ENCODE data around the gene FAM193A.
"Not testable (repeated sequence)": the region's sequence is repeated elsewhere in the genome, so short reads cannot be mapped to it uniquely, and the experiment has no call there.

FAM193A gene

DNA sequence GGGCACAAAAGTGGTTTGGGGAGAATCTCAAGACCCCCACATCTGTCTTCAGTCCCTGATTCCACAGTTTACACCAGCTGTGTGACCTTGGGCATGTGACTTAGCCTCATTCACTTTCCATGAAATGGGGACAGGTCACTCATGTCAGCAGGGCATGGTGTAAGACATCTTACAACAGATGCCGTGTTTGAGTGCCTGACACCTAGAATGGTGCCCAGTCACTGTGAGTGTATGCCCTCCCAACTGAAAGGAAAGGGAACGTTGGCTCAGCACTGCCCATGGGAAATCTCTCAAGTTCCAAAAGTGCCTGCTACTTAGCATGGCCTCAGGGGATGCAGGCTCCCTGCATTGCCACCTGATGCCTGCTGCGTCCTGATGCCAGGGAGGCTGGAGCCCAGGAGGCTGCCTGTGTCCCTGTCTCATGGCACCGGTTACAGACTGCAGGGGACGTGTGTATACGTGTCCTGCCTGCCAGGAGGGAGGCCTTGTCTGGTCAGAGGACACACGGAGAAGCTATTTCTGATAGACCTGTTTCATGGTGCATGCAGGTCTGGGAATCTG lies 35.3 kb upstream of the FAM193A start:
- Histone ChIP-seq H3K27ac (ENCODE audit: low read length) (no peak overlapping the region), H3K36me3 (ENCODE audit: control insufficient read depth in 2 of 2, insufficient read depth in 2 of 2, low read length in 2 of 2) (peaks cover 25 to 35% of the 10 kb centered on the region in 2 donors), H3K9ac (ENCODE audit: low read length in 2 of 2) (no peak overlapping the region), H3K9me3 (ENCODE audit: control insufficient read depth in 2 of 2, low read length in 2 of 2) (no peaks in the 10 kb centered on the region), H3K4me1 (ENCODE audit: control insufficient read depth, insufficient read depth, low read length) (peaks cover 15% of the 10 kb centered on the region), H3K4me3 (ENCODE audit: low read length in 2 of 2) (no peak overlapping the region), H3K27me3 (ENCODE audit: control insufficient read depth in 1 of 2, insufficient read depth in 2 of 2, low read length in 2 of 2) (no peaks in the 10 kb centered on the region)

- Histone ChIP-seq H3K27ac (ENCODE audit: low read length) (no peak overlapping the region), H3K36me3 (ENCODE audit: control insufficient read depth in 2 of 2, insufficient read depth in 2 of 2, low read length in 2 of 2) (peaks cover 24 to 40% of the 10 kb centered on the region in 2 donors), H3K9ac (ENCODE audit: low read length in 2 of 2) (no peak overlapping the region), H3K4me1 (ENCODE audit: control insufficient read depth, insufficient read depth, low read length) (no peaks in the 10 kb centered on the region), H3K27me3 (ENCODE audit: control insufficient read depth in 1 of 2, insufficient read depth in 2 of 2, low read length in 2 of 2) (no peaks in the 10 kb centered on the region), H3K9me3 (ENCODE audit: control insufficient read depth in 2 of 2, low read length in 2 of 2) (no peaks in the 10 kb centered on the region), H3K4me3 (ENCODE audit: low read length in 2 of 2) (no peak overlapping the region)
Measured at GRCh38 chr4:2503809-2504208, 32.6 kb upstream of the FAM193A start.

GRCh38 chr4:2507259-2507658 lies 29.2 kb upstream of the FAM193A start:
- H3K27me3 ChIP-seq (ENCODE audit: control insufficient read depth in 1 of 2, insufficient read depth in 2 of 2, low read length in 2 of 2), result no peaks in the 10 kb centered on the region
- no peak overlapping the region for H3K9ac ChIP-seq (ENCODE audit: low read length in 2 of 2)
- no peak overlapping the region for H3K27ac ChIP-seq (ENCODE audit: low read length)
- H3K36me3 ChIP-seq (ENCODE audit: control insufficient read depth in 2 of 2, insufficient read depth in 2 of 2, low read length in 2 of 2), result peaks cover 20 to 29% of the 10 kb centered on the region in 2 donors
- no peak overlapping the region for H3K4me3 ChIP-seq (ENCODE audit: low read length in 2 of 2)
- H3K4me1 ChIP-seq (ENCODE audit: control insufficient read depth, insufficient read depth, low read length), result no peaks in the 10 kb centered on the region
- H3K9me3 ChIP-seq (ENCODE audit: control insufficient read depth in 2 of 2, low read length in 2 of 2), result no peaks in the 10 kb centered on the region

DNA sequence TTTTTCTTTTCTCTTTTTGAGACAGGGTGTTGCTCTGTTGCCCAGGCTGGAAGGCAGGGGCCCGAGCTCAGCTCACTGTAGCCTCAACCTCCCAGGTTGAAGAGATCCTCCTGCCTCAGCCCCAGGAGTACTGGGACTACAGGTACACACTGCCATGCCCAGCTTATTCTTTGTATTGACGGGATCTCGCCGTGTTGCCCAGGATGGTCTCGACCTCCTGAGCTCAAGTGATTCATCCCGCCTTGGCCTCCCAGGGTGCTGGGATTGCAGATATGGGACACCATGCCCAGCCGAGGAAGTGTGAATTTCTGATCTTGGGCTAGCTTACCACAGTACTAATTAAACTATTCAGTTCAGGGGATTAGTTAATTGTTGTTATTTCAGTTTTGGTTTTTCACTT lies 28.6 kb upstream of the FAM193A start:
- no peaks in the 10 kb centered on the region for H3K9me3 ChIP-seq (ENCODE audit: control insufficient read depth in 2 of 2, low read length in 2 of 2)
- H3K27ac ChIP-seq (ENCODE audit: low read length), result no peak overlapping the region
- H3K36me3 ChIP-seq (ENCODE audit: control insufficient read depth in 2 of 2, insufficient read depth in 2 of 2, low read length in 2 of 2), result peaks cover 26 to 34% of the 10 kb centered on the region in 2 donors
- H3K4me3 ChIP-seq (ENCODE audit: low read length in 2 of 2), result no peak overlapping the region
- H3K9ac ChIP-seq (ENCODE audit: low read length in 2 of 2), result no peak overlapping the region
- H3K4me1 ChIP-seq (ENCODE audit: control insufficient read depth, insufficient read depth, low read length), result no peaks in the 10 kb centered on the region
- no peaks in the 10 kb centered on the region for H3K27me3 ChIP-seq (ENCODE audit: control insufficient read depth in 1 of 2, insufficient read depth in 2 of 2, low read length in 2 of 2)

DNA sequence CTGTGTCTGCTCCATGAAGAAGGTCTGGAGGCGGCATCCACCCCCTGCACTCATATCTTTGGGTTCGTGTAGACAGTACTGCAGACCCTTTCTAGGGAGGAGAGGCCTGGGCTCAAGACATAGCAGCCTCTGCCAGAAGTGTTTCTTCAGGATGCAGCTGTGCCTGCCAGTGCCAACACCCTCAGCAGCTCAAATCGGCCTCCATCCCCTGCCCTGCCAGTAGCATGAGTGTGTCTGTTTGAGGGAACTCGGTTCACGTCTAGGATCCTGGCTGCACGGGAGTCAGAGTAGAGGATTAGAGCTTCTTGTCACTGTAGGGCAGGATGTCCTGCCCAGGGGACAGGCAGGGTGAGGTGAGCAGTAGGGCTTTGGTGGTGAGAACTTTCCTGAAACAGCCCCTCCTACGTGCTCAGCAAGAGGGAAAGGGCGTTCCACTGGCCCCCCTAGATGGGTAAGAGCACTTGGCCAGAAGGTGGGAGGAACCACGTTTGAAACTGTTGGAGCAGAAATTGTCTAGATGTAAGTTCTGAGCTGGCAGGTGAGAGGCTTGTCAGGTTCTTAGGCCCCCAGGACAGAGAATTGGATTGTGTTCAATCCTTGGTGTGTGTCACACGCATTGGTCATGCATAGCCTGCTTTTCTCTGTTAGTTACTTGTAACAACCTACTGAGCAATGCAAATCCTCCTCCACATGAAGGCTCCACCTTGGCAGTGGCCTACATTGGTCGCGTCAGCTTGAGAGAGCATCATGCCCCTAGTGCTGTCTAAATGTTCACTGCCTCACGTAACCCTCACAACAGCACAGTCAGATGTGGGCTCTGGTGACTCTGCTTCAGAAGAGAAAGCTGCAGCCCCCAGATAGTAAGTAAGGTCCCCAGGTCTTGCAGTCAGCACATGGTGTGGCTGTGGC lies 25.8 kb upstream of the FAM193A start:
- H3K9me3 ChIP-seq (ENCODE audit: control insufficient read depth in 2 of 2, low read length in 2 of 2), result no peaks in the 10 kb centered on the region
- H3K4me3 ChIP-seq (ENCODE audit: low read length in 2 of 2), result no peak overlapping the region
- no peak overlapping the region for H3K27ac ChIP-seq (ENCODE audit: low read length)
- H3K9ac ChIP-seq (ENCODE audit: low read length in 2 of 2), result no peak overlapping the region
- H3K27me3 ChIP-seq (ENCODE audit: control insufficient read depth in 1 of 2, insufficient read depth in 2 of 2, low read length in 2 of 2), result no peaks in the 10 kb centered on the region
- H3K4me1 ChIP-seq (ENCODE audit: control insufficient read depth, insufficient read depth, low read length), result no peaks in the 10 kb centered on the region
- peaks cover 41 to 42% of the 10 kb centered on the region in 2 donors for H3K36me3 ChIP-seq (ENCODE audit: control insufficient read depth in 2 of 2, insufficient read depth in 2 of 2, low read length in 2 of 2)

- no peak overlapping the region for H3K9ac ChIP-seq (ENCODE audit: low read length in 2 of 2)
- peaks cover 6% of the 10 kb centered on the region for H3K4me1 ChIP-seq (ENCODE audit: control insufficient read depth, insufficient read depth, low read length)
- no peak overlapping the region for H3K27ac ChIP-seq (ENCODE audit: low read length)
- no peaks in the 10 kb centered on the region for H3K27me3 ChIP-seq (ENCODE audit: control insufficient read depth in 1 of 2, insufficient read depth in 2 of 2, low read length in 2 of 2)
- peaks cover 41 to 46% of the 10 kb centered on the region in 2 donors for H3K36me3 ChIP-seq (ENCODE audit: control insufficient read depth in 2 of 2, insufficient read depth in 2 of 2, low read length in 2 of 2)
- no peak overlapping the region for H3K4me3 ChIP-seq (ENCODE audit: low read length in 2 of 2)
- H3K9me3 ChIP-seq (ENCODE audit: control insufficient read depth in 2 of 2, low read length in 2 of 2), result no peaks in the 10 kb centered on the region
Measured at GRCh38 chr4:2511645-2512131, 24.8 kb upstream of the FAM193A start.

DNA sequence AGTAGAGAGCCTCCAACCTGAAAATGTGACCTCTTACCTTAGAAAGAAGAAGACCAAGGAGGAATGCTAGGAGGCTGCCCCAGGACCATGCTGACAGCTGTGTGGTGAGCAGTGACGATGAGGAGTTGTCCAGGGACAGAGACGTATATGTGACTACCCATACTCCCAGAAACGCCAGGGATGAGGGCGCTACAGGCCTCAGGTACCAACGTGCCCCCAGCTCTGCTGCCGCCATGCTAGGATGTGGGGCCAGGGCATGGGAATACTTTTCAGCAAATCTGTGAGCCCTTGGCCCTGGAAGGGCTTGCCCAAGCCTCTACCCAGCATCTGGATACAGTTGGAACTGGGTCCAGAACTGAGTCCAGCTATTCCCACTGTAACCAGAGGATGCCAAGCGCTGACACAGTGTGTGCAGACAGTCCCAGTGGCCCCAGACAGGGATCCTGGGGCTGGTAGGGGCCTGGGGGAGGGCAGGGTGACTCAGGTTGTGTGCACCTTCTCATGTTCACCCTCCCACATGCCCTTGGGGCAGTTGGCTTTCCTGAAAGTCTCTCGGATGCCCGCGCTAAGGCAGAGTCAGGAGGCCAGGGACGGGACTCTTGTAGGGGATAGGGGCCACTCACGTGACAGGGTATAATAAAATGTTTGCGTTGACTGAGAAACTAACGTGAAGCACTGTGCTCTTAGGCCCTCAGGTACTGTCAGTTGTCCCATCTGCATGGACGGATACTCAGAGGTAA lies 23.9 kb upstream of the FAM193A start:
- Histone ChIP-seq H3K27ac (ENCODE audit: low read length) (no peak overlapping the region), H3K36me3 (ENCODE audit: control insufficient read depth in 2 of 2, insufficient read depth in 2 of 2, low read length in 2 of 2) (peaks cover 37 to 42% of the 10 kb centered on the region in 2 donors), H3K4me1 (ENCODE audit: control insufficient read depth, insufficient read depth, low read length) (peaks cover 6% of the 10 kb centered on the region), H3K9me3 (ENCODE audit: control insufficient read depth in 2 of 2, low read length in 2 of 2) (no peaks in the 10 kb centered on the region), H3K9ac (ENCODE audit: low read length in 2 of 2) (no peak overlapping the region), H3K4me3 (ENCODE audit: low read length in 2 of 2) (no peak overlapping the region), H3K27me3 (ENCODE audit: control insufficient read depth in 1 of 2, insufficient read depth in 2 of 2, low read length in 2 of 2) (no peaks in the 10 kb centered on the region)

- H3K9me3 ChIP-seq (ENCODE audit: control insufficient read depth in 2 of 2, low read length in 2 of 2); H3K27me3 ChIP-seq (ENCODE audit: control insufficient read depth in 1 of 2, insufficient read depth in 2 of 2, low read length in 2 of 2); H3K4me1 ChIP-seq (ENCODE audit: control insufficient read depth, insufficient read depth, low read length); H3K4me3 ChIP-seq (ENCODE audit: low read length in 2 of 2); H3K27ac ChIP-seq (ENCODE audit: low read length); H3K9ac ChIP-seq (ENCODE audit: low read length in 2 of 2): not testable (repeated sequence)
- peaks cover 36 to 37% of the 10 kb centered on the region in 2 donors for H3K36me3 ChIP-seq (ENCODE audit: control insufficient read depth in 2 of 2, insufficient read depth in 2 of 2, low read length in 2 of 2)
Measured at GRCh38 chr4:2514193-2514592, 22.3 kb upstream of the FAM193A start.

DNA sequence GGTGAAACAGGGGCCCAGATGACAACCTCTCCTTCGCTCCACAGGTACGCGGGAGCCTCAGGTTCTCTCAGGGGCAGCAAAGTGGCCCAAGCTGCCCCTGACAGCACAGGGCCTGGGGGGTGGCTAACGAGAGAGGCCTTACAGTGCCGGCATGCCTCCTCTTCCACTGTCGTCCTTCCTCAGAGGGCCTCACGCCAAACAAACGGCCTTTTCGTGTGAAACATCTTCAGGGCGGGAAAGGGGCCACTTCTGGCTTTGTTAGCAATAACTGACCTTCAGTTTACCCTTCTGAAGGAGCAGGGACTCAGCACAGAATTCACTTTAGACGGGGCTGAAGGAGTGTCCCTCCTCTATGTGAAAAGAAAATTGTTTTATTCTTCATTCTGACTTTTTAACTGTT lies 21.5 kb upstream of the FAM193A start:
- H3K4me1 ChIP-seq (ENCODE audit: control insufficient read depth, insufficient read depth, low read length); H3K27ac ChIP-seq (ENCODE audit: low read length): not testable (repeated sequence)
- peaks cover 36% of the 10 kb centered on the region in 2 donors for H3K36me3 ChIP-seq (ENCODE audit: control insufficient read depth in 2 of 2, insufficient read depth in 2 of 2, low read length in 2 of 2)

DNA sequence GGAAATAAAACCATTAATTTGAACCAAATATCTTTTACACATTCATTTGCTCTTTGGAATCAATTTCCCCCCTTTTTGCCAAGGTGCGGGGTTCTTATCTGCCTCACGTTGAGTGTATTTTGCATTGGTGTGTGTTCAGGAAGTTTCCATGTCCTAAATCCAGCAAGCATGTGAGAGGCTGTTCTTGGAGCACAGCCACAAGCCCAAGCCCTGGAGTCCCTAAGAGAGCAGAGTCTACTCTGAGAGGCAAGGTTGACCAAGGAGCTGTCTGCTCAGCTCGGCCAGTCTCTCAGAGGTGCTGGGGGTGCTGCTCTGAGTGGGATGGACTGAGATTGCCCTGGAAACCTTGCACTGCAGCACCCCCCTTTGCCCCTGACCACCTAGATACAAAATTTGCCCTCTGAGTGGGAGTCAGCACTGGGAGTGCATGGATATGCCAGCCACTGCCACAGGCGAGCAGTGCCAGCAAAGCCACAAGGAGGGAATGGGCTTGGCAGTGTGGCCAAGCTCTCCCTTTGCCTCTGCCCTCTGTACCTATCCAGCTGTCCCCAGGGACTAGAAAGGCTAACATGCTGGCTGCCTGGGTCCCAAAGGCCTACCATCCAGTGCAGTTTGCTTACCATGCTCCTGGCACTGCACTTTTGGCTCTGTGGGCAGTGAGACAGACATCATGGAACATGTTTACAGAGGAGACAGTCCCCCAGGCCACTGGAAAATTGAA lies 20.5 kb upstream of the FAM193A start:
- Histone ChIP-seq H3K27ac (ENCODE audit: low read length) (peak overlapping the region; percentile 37), H3K4me1 (ENCODE audit: control insufficient read depth, insufficient read depth, low read length) (peaks cover 6% of the 10 kb centered on the region), H3K27me3 (ENCODE audit: control insufficient read depth in 1 of 2, insufficient read depth in 2 of 2, low read length in 2 of 2) (no peaks in the 10 kb centered on the region), H3K9me3 (ENCODE audit: control insufficient read depth in 2 of 2, low read length in 2 of 2) (no peaks in the 10 kb centered on the region), H3K4me3 (ENCODE audit: low read length in 2 of 2) (no peak overlapping the region), H3K36me3 (ENCODE audit: control insufficient read depth in 2 of 2, insufficient read depth in 2 of 2, low read length in 2 of 2) (peaks cover 27 to 33% of the 10 kb centered on the region in 2 donors), H3K9ac (ENCODE audit: low read length in 2 of 2) (no peak overlapping the region)

More for the DNA sequence above, 21.5 kb upstream of the FAM193A start:
- not testable (repeated sequence) for H3K9ac ChIP-seq (ENCODE audit: low read length in 2 of 2); H3K4me3 ChIP-seq (ENCODE audit: low read length in 2 of 2); H3K9me3 ChIP-seq (ENCODE audit: control insufficient read depth in 2 of 2, low read length in 2 of 2); H3K27me3 ChIP-seq (ENCODE audit: control insufficient read depth in 1 of 2, insufficient read depth in 2 of 2, low read length in 2 of 2)
